ENCODE data around the gene PMAIP1. TPM values are rescaled to one million over a fixed set of nuclear protein-coding genes. Genes with fewer than 3 reads are reported as not detected.
"Not testable (repeated sequence)": the region's sequence is repeated elsewhere in the genome, so short reads cannot be mapped to it uniquely, and the experiment has no call there.

The PMAIP1 gene
- total RNA-seq, result 68.5 and 69.9 TPM in 2 replicates

- no peaks in the 10 kb centered on the region for H3K27me3 Mint-ChIP-seq
- peak within 1 kb of the TSS; percentile 92 for H3K4me3 Mint-ChIP-seq
- intact Hi-C loops (cut with micrococcal nuclease), result loop anchor here (1.0 to 5.0 kb wide), 9 partner anchors 14 to 760 kb away; partner anchors contain the start of genes LMAN1 and SEC11C
- POLR2A ChIA-PET, result interaction anchor here (0.7 to 4.0 kb wide), 21 partner anchors 15 to 935 kb away, joined by 3 to 122 read pairs (median 12); no protein-coding TSS in a partner anchor
- peak within 1 kb of the TSS; percentile 99 for H3K27ac Mint-ChIP-seq
- peak; percentile 89 for DNase-seq
- no peak for TF ChIP-seq CTCF (IDR thresholded peaks at IDR 0.05)
- peaks cover 40% of the 10 kb centered on the region for H3K4me1 Mint-ChIP-seq
- ATAC-seq (ENCODE audit: low read depth), result peak; percentile 80
- CTCF ChIA-PET, result interaction anchor here (0.8 to 2.7 kb wide), 9 partner anchors 14 to 97 kb away, joined by 3 to 12 read pairs (median 4); no protein-coding TSS in a partner anchor
- H3K36me3 Mint-ChIP-seq (ENCODE audit: low read depth), result peaks cover 45% of the 10 kb centered on the region
- H3K9me3 Mint-ChIP-seq, result no peaks in the 10 kb centered on the region
Measured at GRCh38 chr18:59899298-59900221, at the start of gene PMAIP1. Gene PMAIP1, plus strand, starts transcription at chr18:59899996. Its CDS starts 182 bp downstream, at chr18:59900178.

DNA sequence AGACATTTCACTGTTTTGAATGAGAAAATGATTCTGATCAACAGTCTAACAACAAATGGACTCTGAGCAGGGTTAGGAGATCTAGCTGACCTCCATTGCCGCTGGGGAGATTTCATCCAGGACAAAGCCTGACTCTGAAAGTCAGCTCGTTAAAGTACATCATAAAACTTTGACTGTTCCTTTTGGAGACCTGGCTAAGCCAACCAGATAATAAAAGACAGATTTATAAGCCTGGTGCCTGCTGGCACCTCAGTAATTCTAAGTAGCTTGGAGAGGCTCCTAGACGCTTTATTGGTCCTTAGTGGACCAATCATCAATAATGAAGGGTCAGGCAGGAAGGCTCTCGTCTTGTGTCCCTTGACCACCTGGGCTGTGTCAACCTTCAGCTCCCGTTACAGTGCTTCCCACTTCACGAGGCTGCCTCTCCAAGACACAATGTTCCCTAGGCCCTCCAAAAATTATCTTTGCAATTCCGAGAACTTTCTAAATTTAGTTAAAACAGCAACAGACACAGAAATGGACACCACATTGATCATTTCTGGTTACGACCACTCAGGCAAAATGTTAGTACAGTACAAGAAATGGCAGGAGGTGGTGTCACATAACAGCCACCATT lies 47.9 kb upstream of the PMAIP1 start:
- no peak overlapping the region for H3K4me3 Mint-ChIP-seq
- CTCF ChIA-PET, result no interaction called here
- POLR2A ChIA-PET, result no interaction called here
- peaks cover 41% of the 10 kb centered on the region for H3K4me1 Mint-ChIP-seq
- no peaks in the 10 kb centered on the region for H3K36me3 Mint-ChIP-seq (ENCODE audit: low read depth)
- intact Hi-C loops (cut with micrococcal nuclease), result no loop called here
- no peak for TF ChIP-seq CTCF (IDR thresholded peaks at IDR 0.05)
- H3K27ac Mint-ChIP-seq, result no peak overlapping the region
- DNase-seq (no peak), ATAC-seq (ENCODE audit: low read depth) (no peak)
- H3K9me3 Mint-ChIP-seq, result no peaks in the 10 kb centered on the region
- no peaks in the 10 kb centered on the region for H3K27me3 Mint-ChIP-seq

DNA sequence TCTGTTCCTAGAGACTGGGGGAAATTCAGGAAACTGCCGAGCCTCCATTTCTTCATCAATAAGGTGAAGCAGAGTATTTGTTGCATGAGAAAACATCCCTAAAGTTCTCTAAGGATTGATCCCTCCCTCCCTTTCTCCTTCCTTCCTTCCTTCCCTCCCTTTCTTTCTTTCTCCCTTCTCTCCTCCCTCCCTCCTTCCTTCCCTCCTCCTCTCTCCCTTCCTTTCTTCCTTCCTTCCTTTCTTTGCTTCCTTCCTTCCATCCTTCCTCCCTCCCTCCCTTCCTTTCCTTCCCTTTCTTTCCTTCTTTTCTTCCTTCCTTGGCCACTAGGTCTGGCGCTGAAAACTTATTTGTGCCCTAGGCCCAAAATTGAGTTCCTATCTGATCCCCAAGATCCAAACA lies 47.2 kb upstream of the PMAIP1 start:
- H3K4me3 Mint-ChIP-seq, result no peak overlapping the region
- ATAC-seq (ENCODE audit: low read depth) (no peak), DNase-seq (no peak)
- H3K9me3 Mint-ChIP-seq, result no peaks in the 10 kb centered on the region
- H3K4me1 Mint-ChIP-seq, result peaks cover 34% of the 10 kb centered on the region
- no peak for TF ChIP-seq CTCF (IDR thresholded peaks at IDR 0.05)
- no peaks in the 10 kb centered on the region for H3K36me3 Mint-ChIP-seq (ENCODE audit: low read depth)
- CTCF ChIA-PET, result no interaction called here
- H3K27me3 Mint-ChIP-seq, result no peaks in the 10 kb centered on the region
- no peak overlapping the region for H3K27ac Mint-ChIP-seq
- intact Hi-C loops (cut with micrococcal nuclease), result no loop called here
- POLR2A ChIA-PET, result interaction anchor here (1.0 kb wide), 1 partner anchor 48 kb away, joined by 3 read pairs; no protein-coding TSS in a partner anchor

DNA sequence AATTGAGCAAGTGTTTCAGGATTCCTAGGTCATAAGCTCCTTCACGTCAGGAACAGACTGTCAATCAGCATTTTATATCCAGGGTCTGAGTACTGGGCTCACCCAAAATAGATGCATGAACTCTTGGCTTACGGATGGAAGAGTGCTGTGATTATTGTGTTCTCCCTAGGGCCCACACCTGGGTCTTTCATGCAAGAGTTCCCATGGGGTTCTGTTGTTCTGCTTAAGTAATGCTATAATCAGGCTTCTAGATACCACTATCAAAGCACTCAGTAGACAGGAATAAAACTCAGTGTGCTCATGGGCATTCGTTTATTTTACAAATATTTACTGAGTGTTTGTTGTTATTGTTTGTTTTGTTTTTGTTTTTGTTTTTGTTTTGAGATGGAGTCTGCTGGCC lies 46.4 kb upstream of the PMAIP1 start:
- no peak for TF ChIP-seq CTCF (IDR thresholded peaks at IDR 0.05)
- H3K4me1 Mint-ChIP-seq, result peaks cover 26% of the 10 kb centered on the region
- ChIA-PET POLR2A (interaction anchor here (1.0 kb wide), 1 partner anchor 47 kb away, joined by 3 read pairs; no protein-coding TSS in a partner anchor), CTCF (no interaction called here)
- no peaks in the 10 kb centered on the region for H3K27me3 Mint-ChIP-seq
- peak; percentile 49 for ATAC-seq (ENCODE audit: low read depth)
- no peaks in the 10 kb centered on the region for H3K9me3 Mint-ChIP-seq
- intact Hi-C loops (cut with micrococcal nuclease), result no loop called here
- H3K27ac Mint-ChIP-seq, result no peak overlapping the region
- DNase-seq, result no peak
- no peaks in the 10 kb centered on the region for H3K36me3 Mint-ChIP-seq (ENCODE audit: low read depth)
- H3K4me3 Mint-ChIP-seq, result no peak overlapping the region

DNA sequence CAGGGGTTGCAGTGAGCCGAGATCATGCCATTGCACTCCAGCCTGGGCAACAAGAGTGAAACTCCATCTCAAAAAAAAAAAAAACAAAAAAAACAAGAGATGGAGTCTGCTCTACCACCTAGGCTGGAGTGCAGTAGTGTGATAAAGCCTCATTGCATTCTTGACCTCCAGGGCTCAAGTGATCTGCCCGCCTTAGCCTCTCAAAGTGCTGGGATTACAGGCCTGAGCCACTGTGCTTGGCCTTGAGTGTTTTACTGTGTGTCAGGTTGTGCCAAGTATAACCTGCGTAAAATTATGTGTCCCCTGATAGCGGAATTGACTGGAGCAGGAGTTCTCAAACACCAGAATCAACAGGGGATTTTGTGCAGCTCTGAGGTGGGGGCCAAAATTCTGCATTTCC lies 45.8 kb upstream of the PMAIP1 start:
- ATAC-seq (ENCODE audit: low read depth); DNase-seq; POLR2A ChIA-PET; H3K27me3 Mint-ChIP-seq; H3K4me3 Mint-ChIP-seq; CTCF ChIA-PET; intact Hi-C loops (cut with micrococcal nuclease); H3K27ac Mint-ChIP-seq; H3K36me3 Mint-ChIP-seq (ENCODE audit: low read depth); H3K9me3 Mint-ChIP-seq: not testable (repeated sequence)
- H3K4me1 Mint-ChIP-seq, result peaks cover 24% of the 10 kb centered on the region
